SK-N-SH (cell line): Measurements from ENCODE around the gene MCTP1. TPM values are rescaled to one million over a fixed set of nuclear protein-coding genes. Genes with fewer than 3 reads are reported as not detected.

ENCODE experiments used
- CTCF ChIA-PET: fragments of 300-600, 350-600 bp; formaldehyde crosslinking; extraction: SDS; loops from one replicate; lab custom pipeline; 2021; lab: Yijun Ruan, JAX
- POLR2A ChIA-PET: fragments of 350-600 bp; sonication (Branson Sonifier 250); formaldehyde crosslinking; extraction: SDS; loops from one replicate; lab custom pipeline; 2020; ENCODE audit warnings: antibody characterized with exemption, inconsistent platforms; lab: Yijun Ruan, JAX
- DNase-seq: peaks from one replicate; pipeline ENCODE4 v3.0.0; 2012
- H2AFZ ChIP-seq: fragments of 200-600 bp; sonication (generic); 2 replicates; pipeline ENCODE4 v1.8.1; 2016; ENCODE audit warnings: antibody characterized with exemption, mild to moderate bottlenecking, low read depth
- H3F3A ChIP-seq: fragments of 200-600 bp; sonication (generic); replicated peaks from 2 replicates; pipeline ENCODE3; 2016; ENCODE audit warnings: antibody characterized with exemption, mild to moderate bottlenecking; ENCODE audit not compliant: insufficient read depth
- H3K27ac ChIP-seq, 2 experiments: fragments of 200-500 bp in 1 of 2; fragments of 200-600 bp in 1 of 2; sonication (Bioruptor generic) in 1 of 2; sonication (generic), shearing (Covaris generic) in 1 of 2; 2 replicates each; pipeline versions ENCODE4 v1.5.1 to v1.6.1; 2014 to 2016; ENCODE audit warnings: low read depth in 2 of 2, inconsistent platforms in 1 of 2, low read length in 1 of 2, mild to moderate bottlenecking in 1 of 2, mixed read lengths in 1 of 2
- H3K27me3 ChIP-seq: fragments of 200-600 bp; sonication (generic), shearing (Covaris generic); 2 replicates; pipeline ENCODE4 v1.6.1; 2016; ENCODE audit warnings: mixed run types; ENCODE audit not compliant: insufficient read depth
- H3K36me3 ChIP-seq, 2 experiments: fragments of 200-500 bp in 1 of 2; fragments of 200-600 bp in 1 of 2; sonication (Bioruptor generic) in 1 of 2; sonication (generic) in 1 of 2; replicated peaks in 1 of 2; 2 replicates each; pipeline versions ENCODE3 to v1.5.1; 2014 to 2016; ENCODE audit warnings: low read length in 1 of 2, mild to moderate bottlenecking in 1 of 2; ENCODE audit not compliant: insufficient read depth in 2 of 2, control insufficient read depth in 1 of 2
- H3K4me1 ChIP-seq, 2 experiments: fragments of 200-500 bp in 1 of 2; fragments of 200-600 bp in 1 of 2; sonication (Bioruptor generic) in 1 of 2; sonication (generic), shearing (Covaris generic) in 1 of 2; 2 replicates each; pipeline versions ENCODE4 v1.5.1 to v1.6.1; 2014 to 2016; ENCODE audit warnings: low read depth in 1 of 2, low read length in 1 of 2, mixed run types in 1 of 2; ENCODE audit not compliant: insufficient read depth in 2 of 2, control insufficient read depth in 1 of 2
- H3K4me2 ChIP-seq: fragments of 200-600 bp; sonication (generic), shearing (Covaris generic); 2 replicates; pipeline ENCODE4 v1.6.1; 2017; ENCODE audit warnings: mixed run types
- H3K4me3 ChIP-seq, 2 experiments: fragments of 200-500 bp in 1 of 2; fragments of 200-600 bp in 1 of 2; sonication (Bioruptor generic) in 1 of 2; sonication (generic), shearing (Covaris generic) in 1 of 2; 2 replicates each; pipeline versions ENCODE4 v1.5.1 to v1.8.1; 2014 to 2016; ENCODE audit warnings: low read depth in 2 of 2, inconsistent platforms in 1 of 2, low read length in 1 of 2, mild to moderate bottlenecking in 1 of 2, mixed read lengths in 1 of 2, moderate library complexity in 1 of 2
- H3K79me2 ChIP-seq: fragments of 200-600 bp; sonication (generic); 2 replicates; pipeline ENCODE4 v1.8.1; 2017; ENCODE audit warnings: mild to moderate bottlenecking; ENCODE audit not compliant: insufficient read depth
- H3K9ac ChIP-seq: fragments of 200-600 bp; sonication (generic); 2 replicates; pipeline ENCODE4 v1.6.1; 2017; ENCODE audit warnings: mixed run types
- H3K9me2 ChIP-seq: fragments of 200-600 bp; sonication (generic); 2 replicates; pipeline ENCODE4 v1.6.1; 2017; ENCODE audit warnings: mixed run types
- H3K9me3 ChIP-seq: fragments of 200-600 bp; sonication (generic); 2 replicates; pipeline ENCODE4 v1.6.1; 2017; ENCODE audit warnings: mixed run types, mild to moderate bottlenecking, moderate library complexity
- H4K20me1 ChIP-seq: fragments of 200-600 bp; sonication (generic); 2 replicates; pipeline ENCODE4 v1.6.1; 2017; ENCODE audit warnings: mild to moderate bottlenecking, mixed run types; ENCODE audit not compliant: insufficient read depth
- ELF1 ChIP-seq: IDR thresholded peaks from 2 replicates; pipeline ENCODE4 v1.4.0; 2012
- EZH2phosphoT487 ChIP-seq: fragments of 200-600 bp; sonication (generic); IDR thresholded peaks from 2 replicates; pipeline ENCODE4 v1.6.1; 2017; ENCODE audit warnings: low read depth, mixed run types, mild to moderate bottlenecking, antibody characterized with exemption, moderate library complexity, borderline replicate concordance
- FOXM1 ChIP-seq: IDR thresholded peaks from 2 replicates; pipeline ENCODE4 v1.4.0; 2012; ENCODE audit warnings: low read depth, mild to moderate bottlenecking
- IRF3 ChIP-seq: fragments of 150-350 bp; IDR thresholded peaks from 2 replicates; pipeline ENCODE4 v1.6.1; 2016; ENCODE audit warnings: mild to moderate bottlenecking, low read depth, low read length
- MAX ChIP-seq: IDR thresholded peaks from 2 replicates; pipeline ENCODE4 v1.4.0; 2012; ENCODE audit warnings: low read depth
- MXI1 ChIP-seq: IDR thresholded peaks from 2 replicates; pipeline ENCODE4 v1.6.1; 2012; ENCODE audit warnings: mild to moderate bottlenecking, low read depth, low read length, improper control_type of control experiment
- NFIC ChIP-seq: IDR thresholded peaks from 2 replicates; pipeline ENCODE4 v1.4.0; 2012; ENCODE audit warnings: borderline replicate concordance
- PBX3 ChIP-seq: IDR thresholded peaks from 2 replicates; pipeline ENCODE4; 2012
- POLR2AphosphoS5 ChIP-seq: IDR thresholded peaks from 2 replicates; pipeline ENCODE4 v1.6.1; 2012; ENCODE audit warnings: low read depth, low read length
- RAD21 ChIP-seq: IDR thresholded peaks from 2 replicates; pipeline ENCODE4 v1.6.1; 2012; ENCODE audit warnings: mild to moderate bottlenecking, low read length
- RCOR1 ChIP-seq: fragments of 150-350 bp; IDR thresholded peaks from 2 replicates; pipeline ENCODE4 v1.6.1; 2017; ENCODE audit warnings: antibody characterized with exemption, low read length
- RXRA ChIP-seq: IDR thresholded peaks from 2 replicates; pipeline ENCODE4 v1.4.0; 2012; ENCODE audit warnings: low read depth, mild to moderate bottlenecking, borderline replicate concordance
- SMC3 ChIP-seq: IDR thresholded peaks from 2 replicates; pipeline ENCODE4 v1.6.1; 2012; ENCODE audit warnings: low read depth, low read length, improper control_type of control experiment
- TAF1 ChIP-seq: IDR thresholded peaks from 2 replicates; pipeline ENCODE4 v1.6.1; 2012; ENCODE audit warnings: low read depth, mild to moderate bottlenecking, low read length, moderate library complexity, borderline replicate concordance
- USF1 ChIP-seq: IDR thresholded peaks from 2 replicates; pipeline ENCODE4 v1.4.0; 2012; ENCODE audit warnings: low read depth, borderline replicate concordance
- USF2 ChIP-seq: fragments of 150-350 bp; IDR thresholded peaks from 2 replicates; pipeline ENCODE4 v1.6.1; 2017; ENCODE audit warnings: antibody characterized with exemption, low read length, low read depth, borderline replicate concordance
- WGBS: methylation state at CpG from one replicate; pipeline ENCODE4 v1.1.6; 2017; ENCODE audit warnings: low lambda C conversion rate; 5-methylcytosine and 5-hydroxymethylcytosine counted together
- polyA plus RNA-seq, 3 experiments: library from polyadenylated mRNA; depleted of rRNA; stranded (reverse); fragments of >200 nt; gene quantifications; 2 replicates each; pipeline ENCODE4 v1.2.3, GENCODE V29; 2012

MCTP1 gene
- polyA plus RNA-seq, 1 of the 3 experiments (the other 2 are of a cell fraction): 0.53 TPM

GRCh38 chr5:94672746-94673145 lies 612.1 kb downstream of the MCTP1 start:
- Histone ChIP-seq H3K9ac (no peak overlapping the region), H3K27ac (0 out of 4 replicates have a peak overlapping the region, but pooled peaks of 1 of the 2 experiments have one; percentile 54), H3K9me3 (no peaks in the 10 kb centered on the region), H3K9me2 (no peaks in the 10 kb centered on the region), H2AFZ (no peak overlapping the region), H3K4me1 (peaks cover 6% of the 10 kb centered on the region in 2 experiments; a peak in 2 of 4 replicates), H3K36me3 (peaks cover 9 to 32% of the 10 kb centered on the region in 2 experiments), H3K4me2 (no peak overlapping the region), H3K79me2 (no peaks in the 10 kb centered on the region; the same call in 1 of the 2 replicates), H4K20me1 (no peaks in the 10 kb centered on the region), H3F3A (peaks cover 5% of the 10 kb centered on the region), H3K27me3 (no peaks in the 10 kb centered on the region), H3K4me3 (no peak overlapping the region)
- no peak for DNase-seq
- ChIA-PET POLR2A (no interaction called here), CTCF (interaction anchor here (1.5 kb wide), 1 partner anchor 20 kb away, joined by 5 read pairs; no protein-coding TSS in a partner anchor)
- WGBS: 57% methylated on average over 1 of the region's 1 CpG
- TF ChIP-seq MXI1 (no peak), SMC3 (no peak), IRF3 (no peak), NFIC (peak; percentile 27; the same call in 1 of the 2 replicates), USF1 (no peak), FOXM1 (no peak)

- no peak overlapping the region for H3K27ac ChIP-seq
- ChIA-PET CTCF (no interaction called here), POLR2A (no interaction called here)
- WGBS: 100% methylated on average over 1 of the region's 1 CpG
- H3K9ac ChIP-seq: no peak overlapping the region
- peaks cover 6% of the 10 kb centered on the region in 2 experiments; a peak in 1 of 4 replicates for H3K4me1 ChIP-seq
- no peaks in the 10 kb centered on the region for H3K9me2 ChIP-seq
- H2AFZ ChIP-seq: no peak overlapping the region
- no peak for DNase-seq
- H3F3A ChIP-seq: peaks cover 5% of the 10 kb centered on the region
- H3K4me2 ChIP-seq: no peak overlapping the region
- no peak overlapping the region for H3K4me3 ChIP-seq
- H3K27me3 ChIP-seq: no peaks in the 10 kb centered on the region
- no peak for TF ChIP-seq SMC3
- no peak for TF ChIP-seq RXRA
- TF ChIP-seq POLR2AphosphoS5: no peak
- TF ChIP-seq MXI1: no peak
- TF ChIP-seq RAD21: no peak
- TF ChIP-seq ELF1: no peak
- TF ChIP-seq TAF1: no peak
- no peak for TF ChIP-seq USF2
- TF ChIP-seq PBX3: no peak
- no peak for TF ChIP-seq MAX
- no peak for TF ChIP-seq EZH2phosphoT487
- TF ChIP-seq RCOR1: no peak
- TF ChIP-seq, all 33 proteins: peak for 0
- Histone ChIP-seq H3K9me3 (no peaks in the 10 kb centered on the region), H3K36me3 (peaks cover 13 to 22% of the 10 kb centered on the region in 2 experiments), H3K79me2 (no peaks in the 10 kb centered on the region; the same call in 1 of the 2 replicates), H4K20me1 (no peaks in the 10 kb centered on the region)
These were observed 614.2 kb downstream of the MCTP1 start for GRCh38 chr5:94670726-94671125.
